DMS153 (cell line): ENCODE measurements around the gene TMEM255B.

Experiments
- DNase-seq: peaks from one replicate; lab custom pipeline; 2025; lab: John Stamatoyannopoulos, UW

The TMEM255B gene

GRCh38 chr13:113768018-113768905 is 9.2 kb downstream of the TMEM255B start:
- DNase-seq, result no peak

- DNase-seq, result no peak
Measured at GRCh38 chr13:113769106-113769505, 10.1 kb downstream of the TMEM255B start.

- no peak for DNase-seq
Measured at GRCh38 chr13:113769881-113770280, 10.9 kb downstream of the TMEM255B start.

- no peak for DNase-seq
Measured at GRCh38 chr13:113770441-113770840, 11.4 kb downstream of the TMEM255B start.

- no peak for DNase-seq
Measured at GRCh38 chr13:113770937-113771336, 11.9 kb downstream of the TMEM255B start.

- no peak for DNase-seq
Measured at GRCh38 chr13:113771709-113772331, 12.8 kb downstream of the TMEM255B start.

GRCh38 chr13:113774177-113775107 is 15.4 kb downstream of the TMEM255B start:
- DNase-seq, result peak; percentile 56

- DNase-seq, result no peak
Measured at GRCh38 chr13:113775451-113776145, 16.6 kb downstream of the TMEM255B start.

- peak; percentile 89 for DNase-seq
Measured at GRCh38 chr13:113776231-113777125, 17.5 kb downstream of the TMEM255B start.

GRCh38 chr13:113777311-113778260 is 18.6 kb downstream of the TMEM255B start:
- DNase-seq, result no peak

GRCh38 chr13:113781571-113781970 is 22.5 kb downstream of the TMEM255B start:
- DNase-seq, result no peak

GRCh38 chr13:113782472-113782871 is 23.4 kb downstream of the TMEM255B start:
- no peak for DNase-seq

GRCh38 chr13:113783200-113783881 is 24.3 kb downstream of the TMEM255B start:
- no peak for DNase-seq

- no peak for DNase-seq
Measured at GRCh38 chr13:113783966-113784644, 25.1 kb downstream of the TMEM255B start.

GRCh38 chr13:113784645-113785024 is 25.6 kb downstream of the TMEM255B start:
- DNase-seq, result no peak

- DNase-seq, result no peak
Measured at GRCh38 chr13:113785051-113786010, 26.3 kb downstream of the TMEM255B start.

- DNase-seq, result no peak
Measured at GRCh38 chr13:113786262-113786841, 27.3 kb downstream of the TMEM255B start.
